ENCODE results near the gene ADGRD2. TPM values are rescaled to one million over a fixed set of nuclear protein-coding genes. Genes with fewer than 3 reads are reported as not detected.

The ADGRD2 gene
- total RNA-seq, 1 experiment from 2014 or later = not detected

DNA sequence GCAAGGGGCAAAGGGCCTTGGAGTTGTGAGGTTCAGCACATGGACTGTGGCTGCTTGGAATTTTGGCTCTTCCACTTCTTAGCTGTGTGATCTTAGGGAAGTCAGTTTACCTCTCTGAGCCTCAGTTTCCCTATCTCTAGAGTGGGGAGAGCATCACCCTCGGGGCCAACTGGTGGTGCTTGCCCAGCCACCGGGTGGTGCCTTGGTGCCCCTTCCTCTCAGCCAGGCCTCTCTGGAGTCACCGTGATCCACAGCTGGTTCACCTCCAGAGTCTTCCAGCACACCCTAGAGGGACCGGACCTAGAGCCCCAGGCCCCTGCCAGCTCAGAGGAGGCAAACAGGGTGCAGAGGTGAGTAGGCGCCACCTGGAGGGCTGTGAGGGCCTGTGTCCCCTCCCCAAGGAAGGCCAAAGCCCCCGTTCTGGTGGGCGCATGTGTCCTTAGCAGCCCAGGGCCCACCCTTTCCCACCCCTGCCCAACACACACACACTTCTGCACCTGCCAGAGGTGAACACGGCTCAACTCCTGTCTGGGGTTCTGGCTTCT lies 7.7 kb downstream of the ADGRD2 start:
- Histone ChIP-seq H3K9ac (ENCODE audit: low read length) (no peak overlapping the region), H4K20me1 (ENCODE audit: insufficient read depth) (no peaks in the 10 kb centered on the region), H3K9me3 (ENCODE audit: control insufficient read depth in 1 of 2, insufficient read depth in 1 of 2, low read depth in 1 of 2, low read length in 2 of 2) (no peaks in the 10 kb centered on the region), H3K4me3 (replicated peaks in 1 of 2; ENCODE audit: low read depth in 1 of 2, low read length in 2 of 2) (no peak overlapping the region), H3K27me3 (ENCODE audit: insufficient read depth, low read length) (no peaks in the 10 kb centered on the region), H3K27ac (ENCODE audit: low read depth, low read length) (no peak overlapping the region), H3K79me2 (ENCODE audit: insufficient read depth, low read length) (no peaks in the 10 kb centered on the region), H3K36me3 (ENCODE audit: control insufficient read depth in 1 of 2, insufficient read depth in 2 of 2, low read length in 2 of 2) (no peaks in the 10 kb centered on the region), H3K9me2 (ENCODE audit: insufficient read depth) (no peaks in the 10 kb centered on the region), H3K4me1 (ENCODE audit: control insufficient read depth in 1 of 2, insufficient read depth in 2 of 2, low read length in 2 of 2) (peaks cover 2 to 9% of the 10 kb centered on the region in 2 experiments; a peak in 2 of 4 replicates), H3K4me2 (ENCODE audit: low read length) (no peak overlapping the region), H2AFZ (ENCODE audit: low read depth, low read length, poor library complexity, severe bottlenecking) (no peak overlapping the region)
- CTCF ChIA-PET = no interaction called here
- intact Hi-C loops (cut with micrococcal nuclease) = no loop called here
- TF ChIP-seq EGR1 (IDR thresholded peaks at IDR 0.05; ENCODE audit: low read depth) (no peak), ZNF274 (IDR thresholded peaks at IDR 0.05; ENCODE audit: low read depth, low read length) (no peak), SP1 (IDR thresholded peaks at IDR 0.05; ENCODE audit: low read depth) (no peak), POLR2AphosphoS5 (IDR thresholded peaks at IDR 0.05; ENCODE audit: low read depth, low read length) (no peak), POLR2A (IDR thresholded peaks at IDR 0.05; ENCODE audit: borderline replicate concordance, extremely low read depth, insufficient read depth, insufficient read length) (no peak), EZH2 (IDR thresholded peaks at IDR 0.05) (no peak)
- TF ChIP-seq, protein P1, sequence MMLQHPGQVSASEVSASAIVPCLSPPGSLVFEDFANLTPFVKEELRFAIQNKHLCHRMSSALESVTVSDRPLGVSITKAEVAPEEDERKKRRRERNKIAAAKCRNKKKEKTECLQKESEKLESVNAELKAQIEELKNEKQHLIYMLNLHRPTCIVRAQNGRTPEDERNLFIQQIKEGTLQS (IDR thresholded peaks at IDR 0.05) = no peak
- POLR2A ChIA-PET = no interaction called here
- no peak for ATAC-seq
- no peak for DNase-seq (ENCODE audit: low read depth, low spot score)
- RAD21 ChIA-PET (ENCODE audit: low non-redundant PET in 1 of 2, low total read pairs in 2 of 2, uncharacterized antibody in 2 of 2, unreplicated experiment in 2 of 2) = no interaction called here
- no TSS peak for BruUV-seq (replicated peaks)

DNA sequence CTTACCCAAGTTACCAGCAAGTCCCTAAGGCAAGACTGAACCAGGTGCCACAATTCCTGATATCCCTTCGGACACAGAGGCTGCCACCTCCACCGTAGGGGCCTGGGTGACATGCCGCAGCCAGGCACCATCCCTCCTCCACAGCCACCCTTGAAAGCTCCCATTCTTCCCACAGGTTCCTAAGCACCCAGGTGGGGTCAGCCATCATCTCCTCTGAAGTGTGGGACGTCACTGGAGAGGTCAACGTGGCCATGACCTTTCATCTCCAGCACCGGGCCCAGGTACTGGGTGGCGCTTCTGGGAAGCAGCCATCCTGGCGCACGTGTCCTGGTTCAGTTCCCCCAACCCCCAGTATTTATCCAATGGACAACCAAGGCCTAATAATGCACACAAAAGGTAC lies 8.2 kb downstream of the ADGRD2 start:
- CTCF ChIA-PET = no interaction called here
- Histone ChIP-seq H2AFZ (ENCODE audit: low read depth, low read length, poor library complexity, severe bottlenecking) (no peak overlapping the region), H3K4me2 (ENCODE audit: low read length) (no peak overlapping the region), H3K79me2 (ENCODE audit: insufficient read depth, low read length) (no peaks in the 10 kb centered on the region), H3K4me3 (replicated peaks in 1 of 2; ENCODE audit: low read depth in 1 of 2, low read length in 2 of 2) (no peak overlapping the region), H3K36me3 (ENCODE audit: control insufficient read depth in 1 of 2, insufficient read depth in 2 of 2, low read length in 2 of 2) (no peaks in the 10 kb centered on the region), H3K27ac (ENCODE audit: low read depth, low read length) (no peak overlapping the region), H3K9me3 (ENCODE audit: control insufficient read depth in 1 of 2, insufficient read depth in 1 of 2, low read depth in 1 of 2, low read length in 2 of 2) (no peaks in the 10 kb centered on the region), H3K4me1 (ENCODE audit: control insufficient read depth in 1 of 2, insufficient read depth in 2 of 2, low read length in 2 of 2) (peaks cover 0 to 4% of the 10 kb centered on the region in 2 experiments; a peak in 1 of 4 replicates), H3K9ac (ENCODE audit: low read length) (no peak overlapping the region), H4K20me1 (ENCODE audit: insufficient read depth) (no peaks in the 10 kb centered on the region), H3K9me2 (ENCODE audit: insufficient read depth) (no peaks in the 10 kb centered on the region), H3K27me3 (ENCODE audit: insufficient read depth, low read length) (no peaks in the 10 kb centered on the region)
- no TSS peak for BruUV-seq (replicated peaks)
- intact Hi-C loops (cut with micrococcal nuclease) = no loop called here
- DNase-seq (ENCODE audit: low read depth, low spot score) (no peak), ATAC-seq (no peak)
- RAD21 ChIA-PET (ENCODE audit: low non-redundant PET in 1 of 2, low total read pairs in 2 of 2, uncharacterized antibody in 2 of 2, unreplicated experiment in 2 of 2) = no interaction called here
- TF ChIP-seq ELF1 (IDR thresholded peaks at IDR 0.05; ENCODE audit: borderline replicate concordance, low read depth) = no peak
- no peak for TF ChIP-seq EZH2 (IDR thresholded peaks at IDR 0.05)
- TF ChIP-seq, protein P2, sequence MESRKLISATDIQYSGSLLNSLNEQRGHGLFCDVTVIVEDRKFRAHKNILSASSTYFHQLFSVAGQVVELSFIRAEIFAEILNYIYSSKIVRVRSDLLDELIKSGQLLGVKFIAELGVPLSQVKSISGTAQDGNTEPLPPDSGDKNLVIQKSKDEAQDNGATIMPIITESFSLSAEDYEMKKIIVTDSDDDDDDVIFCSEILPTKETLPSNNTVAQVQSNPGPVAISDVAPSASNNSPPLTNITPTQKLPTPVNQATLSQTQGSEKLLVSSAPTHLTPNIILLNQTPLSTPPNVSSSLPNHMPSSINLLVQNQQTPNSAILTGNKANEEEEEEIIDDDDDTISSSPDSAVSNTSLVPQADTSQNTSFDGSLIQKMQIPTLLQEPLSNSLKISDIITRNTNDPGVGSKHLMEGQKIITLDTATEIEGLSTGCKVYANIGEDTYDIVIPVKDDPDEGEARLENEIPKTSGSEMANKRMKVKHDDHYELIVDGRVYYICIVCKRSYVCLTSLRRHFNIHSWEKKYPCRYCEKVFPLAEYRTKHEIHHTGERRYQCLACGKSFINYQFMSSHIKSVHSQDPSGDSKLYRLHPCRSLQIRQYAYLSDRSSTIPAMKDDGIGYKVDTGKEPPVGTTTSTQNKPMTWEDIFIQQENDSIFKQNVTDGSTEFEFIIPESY (IDR thresholded peaks at IDR 0.05; ENCODE audit: extremely low read depth, insufficient replicate concordance, low read length) = no peak
- TF ChIP-seq EGR1 (IDR thresholded peaks at IDR 0.05; ENCODE audit: low read depth) = no peak
- TF ChIP-seq, protein P1 (IDR thresholded peaks at IDR 0.05) = no peak
- TF ChIP-seq SIN3A (IDR thresholded peaks at IDR 0.05; ENCODE audit: low read depth) = no peak
- TF ChIP-seq, protein P3, sequence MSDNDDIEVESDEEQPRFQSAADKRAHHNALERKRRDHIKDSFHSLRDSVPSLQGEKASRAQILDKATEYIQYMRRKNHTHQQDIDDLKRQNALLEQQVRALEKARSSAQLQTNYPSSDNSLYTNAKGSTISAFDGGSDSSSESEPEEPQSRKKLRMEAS (IDR thresholded peaks at IDR 0.05) = no peak
- no peak for TF ChIP-seq SRF (IDR thresholded peaks at IDR 0.05; ENCODE audit: low read depth)
- TF ChIP-seq FOSL1 (IDR thresholded peaks at IDR 0.05; ENCODE audit: low read depth) = no peak
- TF ChIP-seq CEBPB (IDR thresholded peaks at IDR 0.05; ENCODE audit: low read depth) = no peak
- no peak for TF ChIP-seq ZNF274 (IDR thresholded peaks at IDR 0.05; ENCODE audit: low read depth, low read length)
- no peak for TF ChIP-seq ZFX (IDR thresholded peaks at IDR 0.05)
- TF ChIP-seq YY1 (IDR thresholded peaks at IDR 0.05; ENCODE audit: extremely low read depth, insufficient replicate concordance, low read depth, low read length) = no peak
- TF ChIP-seq EZH2phosphoT487 (IDR thresholded peaks at IDR 0.05; ENCODE audit: borderline replicate concordance) = no peak
- TF ChIP-seq JUND (IDR thresholded peaks at IDR 0.05) = no peak
- POLR2A ChIA-PET = no interaction called here

Measured in HCT116 (cell line).